ENCODE results near the gene RALGAPA1. TPM values are rescaled to one million over a fixed set of nuclear protein-coding genes. Genes with fewer than 3 reads are reported as not detected.
A peak's percentile ranks its signal among the peaks of the same experiment; 100 is the strongest.

RALGAPA1 gene
- total and polyA plus RNA-seq, 2 of the 13 experiments (the other 11 are each of a cell fraction or from before 2014, with no cell fraction given) = 65.0 to 89.2 TPM

- ATAC-seq (no peak), FAIRE-seq (no peak), DNase-seq (ENCODE audit: low spot score) (no peak)
- intact Hi-C loops (cut with micrococcal nuclease; ENCODE audit: unreplicated experiment) = no loop called here
- no peaks in the 10 kb centered on the region for H3K27me3 ChIP-seq (ENCODE audit: control insufficient read depth in 1 of 2, insufficient read depth in 2 of 2, low read length in 2 of 2)
- peaks cover 6% of the 10 kb centered on the region for H3K4me1 ChIP-seq (ENCODE audit: insufficient read depth, low read length)
- peaks cover 5 to 23% of the 10 kb centered on the region in 2 experiments for H3K36me3 ChIP-seq (replicated peaks in 1 of 2; ENCODE audit: control insufficient read depth in 1 of 2, insufficient read depth in 2 of 2, low read length in 2 of 2)
- no peak overlapping the region for H3K27ac ChIP-seq (ENCODE audit: extremely low read length, insufficient read depth, low read length)
- H3K79me2 ChIP-seq (ENCODE audit: insufficient read depth, low read length) = no peaks in the 10 kb centered on the region
- BruUV-seq (replicated peaks) = no TSS peak
- POLR2A ChIA-PET = interaction anchor here (0.6 kb wide), 1 partner anchor 58 kb away, joined by 4 read pairs; no protein-coding TSS in a partner anchor
- 97% methylated on average over 8 of the region's 8 CpGs for WGBS (ENCODE audit: low lambda C conversion rate)
- CTCF ChIA-PET (ENCODE audit: low intra/inter-chr PET ratio, low total read pairs) = no interaction called here
- H2AFZ ChIP-seq (ENCODE audit: low read length) = no peak overlapping the region
- H3K9ac ChIP-seq (ENCODE audit: insufficient read depth, low read depth, low read length) = no peak overlapping the region
- no peaks in the 10 kb centered on the region for H3K9me3 ChIP-seq (ENCODE audit: low read length)
- no peaks in the 10 kb centered on the region for H4K20me1 ChIP-seq (ENCODE audit: insufficient read depth, low read length)
- in situ Hi-C loops (cut with HindIII; ENCODE audit: extremely low pct_ligation_motif_present, low pct_unique_long_range_greater_than_20kb) = no loop called here
- no peak overlapping the region for H3K4me3 ChIP-seq (replicated peaks in 1 of 3; ENCODE audit: insufficient read depth in 1 of 3, low read depth in 2 of 3, low read length in 3 of 3)
- TF ChIP-seq KLF13 (CRISPR knock-in tag; IDR thresholded peaks at IDR 0.05) = no peak
- TF ChIP-seq, protein P1, sequence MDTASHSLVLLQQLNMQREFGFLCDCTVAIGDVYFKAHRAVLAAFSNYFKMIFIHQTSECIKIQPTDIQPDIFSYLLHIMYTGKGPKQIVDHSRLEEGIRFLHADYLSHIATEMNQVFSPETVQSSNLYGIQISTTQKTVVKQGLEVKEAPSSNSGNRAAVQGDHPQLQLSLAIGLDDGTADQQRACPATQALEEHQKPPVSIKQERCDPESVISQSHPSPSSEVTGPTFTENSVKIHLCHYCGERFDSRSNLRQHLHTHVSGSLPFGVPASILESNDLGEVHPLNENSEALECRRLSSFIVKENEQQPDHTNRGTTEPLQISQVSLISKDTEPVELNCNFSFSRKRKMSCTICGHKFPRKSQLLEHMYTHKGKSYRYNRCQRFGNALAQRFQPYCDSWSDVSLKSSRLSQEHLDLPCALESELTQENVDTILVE (CRISPR knock-in tag; IDR thresholded peaks at IDR 0.05) = no peak
- TF ChIP-seq, protein P2, sequence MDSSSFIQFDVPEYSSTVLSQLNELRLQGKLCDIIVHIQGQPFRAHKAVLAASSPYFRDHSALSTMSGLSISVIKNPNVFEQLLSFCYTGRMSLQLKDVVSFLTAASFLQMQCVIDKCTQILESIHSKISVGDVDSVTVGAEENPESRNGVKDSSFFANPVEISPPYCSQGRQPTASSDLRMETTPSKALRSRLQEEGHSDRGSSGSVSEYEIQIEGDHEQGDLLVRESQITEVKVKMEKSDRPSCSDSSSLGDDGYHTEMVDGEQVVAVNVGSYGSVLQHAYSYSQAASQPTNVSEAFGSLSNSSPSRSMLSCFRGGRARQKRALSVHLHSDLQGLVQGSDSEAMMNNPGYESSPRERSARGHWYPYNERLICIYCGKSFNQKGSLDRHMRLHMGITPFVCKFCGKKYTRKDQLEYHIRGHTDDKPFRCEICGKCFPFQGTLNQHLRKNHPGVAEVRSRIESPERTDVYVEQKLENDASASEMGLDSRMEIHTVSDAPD (CRISPR knock-in tag; IDR thresholded peaks at IDR 0.05) = 0 out of 2 replicates have a peak, but pooled peaks have one; percentile 29
- H3K4me2 ChIP-seq (ENCODE audit: low read depth, low read length) = no peak overlapping the region
Measured at GRCh38 chr14:35571598-35571997, 237.5 kb downstream of the RALGAPA1 start.

- Histone ChIP-seq H3K9me3 (ENCODE audit: low read length) (no peaks in the 10 kb centered on the region), H3K4me3 (replicated peaks in 1 of 3; ENCODE audit: insufficient read depth in 1 of 3, low read depth in 2 of 3, low read length in 3 of 3) (no peak overlapping the region), H3K4me1 (ENCODE audit: insufficient read depth, low read length) (no peaks in the 10 kb centered on the region), H3K79me2 (ENCODE audit: insufficient read depth, low read length) (no peaks in the 10 kb centered on the region), H4K20me1 (ENCODE audit: insufficient read depth, low read length) (no peaks in the 10 kb centered on the region), H3K4me2 (ENCODE audit: low read depth, low read length) (no peak overlapping the region), H3K27me3 (ENCODE audit: control insufficient read depth in 1 of 2, insufficient read depth in 2 of 2, low read length in 2 of 2) (no peaks in the 10 kb centered on the region), H3K27ac (ENCODE audit: extremely low read length, insufficient read depth, low read length) (no peak overlapping the region), H2AFZ (ENCODE audit: low read length) (no peak overlapping the region), H3K36me3 (replicated peaks in 1 of 2; ENCODE audit: control insufficient read depth in 1 of 2, insufficient read depth in 2 of 2, low read length in 2 of 2) (peaks cover 2 to 15% of the 10 kb centered on the region in 2 experiments; a peak in 4 of 5 replicates), H3K9ac (ENCODE audit: insufficient read depth, low read depth, low read length) (no peak overlapping the region)
- ChIA-PET POLR2A (no interaction called here), CTCF (ENCODE audit: low intra/inter-chr PET ratio, low total read pairs) (no interaction called here)
- no TSS peak for BruUV-seq (replicated peaks)
- 93% methylated on average over 4 of the region's 4 CpGs for WGBS (ENCODE audit: low lambda C conversion rate)
- in situ Hi-C loops (cut with HindIII; ENCODE audit: extremely low pct_ligation_motif_present, low pct_unique_long_range_greater_than_20kb) = no loop called here
- no peak for ATAC-seq
- DNase-seq (ENCODE audit: low spot score) = no peak
- intact Hi-C loops (cut with micrococcal nuclease; ENCODE audit: unreplicated experiment) = no loop called here
- FAIRE-seq = no peak
- TF ChIP-seq, protein P3, sequence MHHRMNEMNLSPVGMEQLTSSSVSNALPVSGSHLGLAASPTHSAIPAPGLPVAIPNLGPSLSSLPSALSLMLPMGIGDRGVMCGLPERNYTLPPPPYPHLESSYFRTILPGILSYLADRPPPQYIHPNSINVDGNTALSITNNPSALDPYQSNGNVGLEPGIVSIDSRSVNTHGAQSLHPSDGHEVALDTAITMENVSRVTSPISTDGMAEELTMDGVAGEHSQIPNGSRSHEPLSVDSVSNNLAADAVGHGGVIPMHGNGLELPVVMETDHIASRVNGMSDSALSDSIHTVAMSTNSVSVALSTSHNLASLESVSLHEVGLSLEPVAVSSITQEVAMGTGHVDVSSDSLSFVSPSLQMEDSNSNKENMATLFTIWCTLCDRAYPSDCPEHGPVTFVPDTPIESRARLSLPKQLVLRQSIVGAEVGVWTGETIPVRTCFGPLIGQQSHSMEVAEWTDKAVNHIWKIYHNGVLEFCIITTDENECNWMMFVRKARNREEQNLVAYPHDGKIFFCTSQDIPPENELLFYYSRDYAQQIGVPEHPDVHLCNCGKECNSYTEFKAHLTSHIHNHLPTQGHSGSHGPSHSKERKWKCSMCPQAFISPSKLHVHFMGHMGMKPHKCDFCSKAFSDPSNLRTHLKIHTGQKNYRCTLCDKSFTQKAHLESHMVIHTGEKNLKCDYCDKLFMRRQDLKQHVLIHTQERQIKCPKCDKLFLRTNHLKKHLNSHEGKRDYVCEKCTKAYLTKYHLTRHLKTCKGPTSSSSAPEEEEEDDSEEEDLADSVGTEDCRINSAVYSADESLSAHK (CRISPR knock-in tag; IDR thresholded peaks at IDR 0.05; ENCODE audit: borderline replicate concordance) = no peak
- TF ChIP-seq CBX2 (IDR thresholded peaks at IDR 0.05; ENCODE audit: low read depth, low read length) (no peak), CBX2 (CRISPR knock-in tag; IDR thresholded peaks at IDR 0.05; ENCODE audit: low read depth) (no peak), RFX1 (IDR thresholded peaks at IDR 0.05) (no peak), HOXA9 (CRISPR knock-in tag; IDR thresholded peaks at IDR 0.05; ENCODE audit: borderline replicate concordance) (no peak), SYNCRIP (IDR thresholded peaks at IDR 0.05; ENCODE audit: insufficient read depth, low read depth, low read length) (0 out of 2 replicates have a peak, but pooled peaks have one; percentile 73), KLF16 (CRISPR knock-in tag; IDR thresholded peaks at IDR 0.05) (no peak), NONO (IDR thresholded peaks at IDR 0.05) (no peak), NONO (CRISPR knock-in tag; conservative IDR thresholded peaks at IDR 0.05) (no peak), ZNF558 (CRISPR knock-in tag; IDR thresholded peaks at IDR 0.05; ENCODE audit: borderline replicate concordance) (no peak), RBM22 (optimal IDR thresholded peaks at IDR 0.05; ENCODE audit: low read length) (peak; percentile 61)
Measured at GRCh38 chr14:35565871-35566464, 243.1 kb downstream of the RALGAPA1 start.
